HCT116 (cell line): ENCODE data around the gene TNFRSF8. TPM values are rescaled to one million over a fixed set of nuclear protein-coding genes. Genes with fewer than 3 reads are reported as not detected.

Source experiments
- ATAC-seq: fragments of 200-7000 bp; cut with Tn5 transposase; 2 replicates; pipeline ENCODE4 v1.9.1; 2020; ENCODE audit warnings: mild to moderate bottlenecking, moderate library complexity
- BruUV-seq: library from RNA; stranded (reverse); fragments of 400-500 nt; replicated peaks from 2 replicates; lab custom pipeline; 2021; lab: Mats Ljungman, UMichigan
- CTCF ChIA-PET: fragments of 300-600 bp; sonication (Branson Sonifier 250); formaldehyde crosslinking; loops from one replicate; lab custom pipeline; 2021; ENCODE audit warnings: antibody characterized with exemption; lab: Charles Lee
- POLR2A ChIA-PET: fragments of 300-600, 350-600 bp; sonication (Branson Sonifier 250); formaldehyde crosslinking; loops from one replicate; lab custom pipeline; 2021; ENCODE audit warnings: antibody characterized with exemption; lab: Charles Lee
- RAD21 ChIA-PET, 2 experiments: fragments of 300-600 bp; sonication (Branson Sonifier 250); formaldehyde crosslinking; loops; one replicate each; lab custom pipeline; 2023; ENCODE audit warnings: low total read pairs in 2 of 2; ENCODE audit not compliant: uncharacterized antibody in 2 of 2, unreplicated experiment in 2 of 2, low non-redundant PET in 1 of 2; lab: Charles Lee
- DNase-seq: peaks from one replicate; pipeline ENCODE4 v3.0.0-alpha.2; 2010; ENCODE audit warnings: low read depth, low spot score
- H2AFZ ChIP-seq: fragments of 200-600 bp; shearing (Covaris generic), sonication (generic); 2 replicates; pipeline ENCODE4 v1.6.1; 2017; ENCODE audit warnings: low read depth, mixed run types, mixed read lengths, antibody characterized with exemption, low read length; ENCODE audit not compliant: poor library complexity, severe bottlenecking
- H3K27ac ChIP-seq: 2 replicates; pipeline ENCODE4 v1.5.1; 2012; ENCODE audit warnings: low read depth, low read length
- H3K27me3 ChIP-seq: fragments of 200-600 bp; sonication (generic); 2 replicates; pipeline ENCODE4 v1.6.1; 2016; ENCODE audit warnings: mixed run types, low read length, mixed read lengths; ENCODE audit not compliant: insufficient read depth
- H3K36me3 ChIP-seq, 2 experiments: fragments of 200-500 bp in 1 of 2; fragments of 200-600 bp in 1 of 2; sonication (Bioruptor generic) in 1 of 2; sonication (generic) in 1 of 2; 2 replicates each; pipeline versions ENCODE4 v1.5.1 to v1.6.1; 2014 to 2016; ENCODE audit warnings: low read length in 2 of 2, inconsistent platforms in 1 of 2, mixed read lengths in 1 of 2, mixed run types in 1 of 2; ENCODE audit not compliant: insufficient read depth in 2 of 2, control insufficient read depth in 1 of 2
- H3K4me1 ChIP-seq, 2 experiments: fragments of 200-600 bp in 1 of 2; sonication (generic) in 1 of 2; 2 replicates each; pipeline versions ENCODE4 v1.5.1 to v1.6.1; 2012 to 2017; ENCODE audit warnings: low read length in 2 of 2, inconsistent platforms in 1 of 2, mild to moderate bottlenecking in 1 of 2, mixed read lengths in 1 of 2, mixed run types in 1 of 2, moderate library complexity in 1 of 2; ENCODE audit not compliant: insufficient read depth in 2 of 2, control insufficient read depth in 1 of 2
- H3K4me2 ChIP-seq: fragments of 200-600 bp; sonication (generic); 2 replicates; pipeline ENCODE4 v1.6.1; 2017; ENCODE audit warnings: mixed run types, low read length, mixed read lengths
- H3K4me3 ChIP-seq, 2 experiments: fragments of 200-600 bp in 1 of 2; sonication (generic) in 1 of 2; replicated peaks in 1 of 2; 2 replicates each; pipeline ENCODE4 v1.5.1; 2011 to 2016; ENCODE audit warnings: low read length in 2 of 2, control low read depth in 1 of 2, low read depth in 1 of 2, mild to moderate bottlenecking in 1 of 2, mixed read lengths in 1 of 2, mixed run types in 1 of 2
- H3K79me2 ChIP-seq: fragments of 200-600 bp; sonication (generic); 2 replicates; pipeline ENCODE4 v1.6.1; 2017; ENCODE audit warnings: mild to moderate bottlenecking, mixed run types, low read length, moderate library complexity, mixed read lengths; ENCODE audit not compliant: insufficient read depth
- H3K9ac ChIP-seq: fragments of 200-600 bp; sonication (generic); 2 replicates; pipeline ENCODE4 v1.6.1; 2016; ENCODE audit warnings: low read length, mixed read lengths
- H3K9me2 ChIP-seq: fragments of 200-600 bp; sonication (generic), shearing (Covaris generic); 2 replicates; pipeline ENCODE4 v1.6.1; 2017; ENCODE audit warnings: mixed run types, mild to moderate bottlenecking, moderate library complexity; ENCODE audit not compliant: insufficient read depth
- H3K9me3 ChIP-seq, 2 experiments: fragments of 200-500 bp in 1 of 2; fragments of 200-600 bp in 1 of 2; sonication (Bioruptor generic) in 1 of 2; sonication (generic) in 1 of 2; 2 replicates each; pipeline ENCODE4 v1.6.1; 2014 to 2017; ENCODE audit warnings: low read length in 2 of 2, mixed read lengths in 2 of 2, inconsistent platforms in 1 of 2, low read depth in 1 of 2, mild to moderate bottlenecking in 1 of 2, mixed run types in 1 of 2, moderate library complexity in 1 of 2; ENCODE audit not compliant: control insufficient read depth in 1 of 2, insufficient read depth in 1 of 2
- H4K20me1 ChIP-seq: fragments of 200-600 bp; sonication (generic), shearing (Covaris generic); 2 replicates; pipeline ENCODE4 v1.6.1; 2017; ENCODE audit warnings: mixed run types, mild to moderate bottlenecking, moderate library complexity; ENCODE audit not compliant: insufficient read depth
- ATF3 ChIP-seq: IDR thresholded peaks from 2 replicates; pipeline ENCODE4 v1.6.1; 2012
- CTCF ChIP-seq, 3 experiments: fragments of 200-600 bp in 1 of 3; sonication (generic) in 1 of 3; IDR thresholded peaks in 2 of 3; conservative IDR thresholded peaks in 1 of 3; 2 replicates each; pipeline ENCODE4 v1.5.1; 2012 to 2017; ENCODE audit warnings: low read depth in 2 of 3, low read length in 2 of 3, antibody characterized with exemption in 1 of 3, borderline replicate concordance in 1 of 3, control low read depth in 1 of 3, mild to moderate bottlenecking in 1 of 3, mixed read lengths in 1 of 3, mixed run types in 1 of 3, moderate library complexity in 1 of 3; ENCODE audit not compliant: insufficient read depth in 1 of 3
- EGR1 ChIP-seq: IDR thresholded peaks from 2 replicates; pipeline ENCODE4 v1.6.1; 2012; ENCODE audit warnings: low read depth
- ELF1 ChIP-seq: IDR thresholded peaks from 2 replicates; pipeline ENCODE4 v1.6.1; 2012; ENCODE audit warnings: low read depth, borderline replicate concordance
- EZH2 ChIP-seq: fragments of 200-600 bp; sonication (generic); IDR thresholded peaks from 2 replicates; pipeline ENCODE4 v1.6.1; 2017; ENCODE audit warnings: antibody characterized with exemption, mixed run types
- EZH2phosphoT487 ChIP-seq: fragments of 200-600 bp; IDR thresholded peaks from 2 replicates; pipeline ENCODE4 v1.6.1; 2018; ENCODE audit warnings: antibody characterized with exemption, borderline replicate concordance
- FOSL1 ChIP-seq: IDR thresholded peaks from 2 replicates; pipeline ENCODE4 v1.6.1; 2012; ENCODE audit warnings: low read depth
- JUND ChIP-seq: IDR thresholded peaks from 2 replicates; pipeline ENCODE4 v1.6.1; 2012
- MAX ChIP-seq: IDR thresholded peaks from 2 replicates; pipeline ENCODE4 v1.6.1; 2012
- POLR2AphosphoS5 ChIP-seq: IDR thresholded peaks from 2 replicates; pipeline ENCODE4 v1.6.1; 2011; ENCODE audit warnings: mild to moderate bottlenecking, low read depth, low read length, moderate library complexity
- RAD21 ChIP-seq: IDR thresholded peaks from 2 replicates; pipeline ENCODE4 v1.6.1; 2012; ENCODE audit warnings: low read depth, mild to moderate bottlenecking
- SP1 ChIP-seq: IDR thresholded peaks from 2 replicates; pipeline ENCODE4 v1.6.1; 2012; ENCODE audit warnings: low read depth
- SRF ChIP-seq: IDR thresholded peaks from 2 replicates; pipeline ENCODE4 v1.6.1; 2012; ENCODE audit warnings: low read depth
- YY1 ChIP-seq: IDR thresholded peaks from 2 replicates; pipeline ENCODE4 v1.6.1; 2011; ENCODE audit warnings: low read length, low read depth, moderate library complexity, mild to moderate bottlenecking; ENCODE audit not compliant: insufficient replicate concordance; ENCODE audit errors: extremely low read depth
- ZBTB33 ChIP-seq: IDR thresholded peaks from 2 replicates; pipeline ENCODE4 v1.6.1; 2011; ENCODE audit warnings: mild to moderate bottlenecking, low read length, moderate library complexity; ENCODE audit not compliant: insufficient replicate concordance; ENCODE audit errors: extremely low read depth
- ZFX ChIP-seq: fragments of 450-650 bp; IDR thresholded peaks from 2 replicates; pipeline ENCODE4 v1.6.1; 2017
- ZNF274 ChIP-seq: fragments of 200-500 bp; sonication (Bioruptor generic); IDR thresholded peaks from 2 replicates; pipeline ENCODE4 v1.6.1; 2014; ENCODE audit warnings: mild to moderate bottlenecking, low read depth, low read length, inconsistent platforms
- intact Hi-C: fragments of 100-400 bp; cut with micrococcal nuclease; formaldehyde crosslinking; loops from 2 replicates; pipeline ENCODE4 v1.10.0; 2022
- total RNA-seq: library from RNA; stranded (reverse); gene quantifications from one replicate; pipeline ENCODE4 v1.2.1, GENCODE V29; 2021; ENCODE audit not compliant: unreplicated experiment

Gene TNFRSF8
- total RNA-seq, 1 experiment from 2014 or later: 0.17 TPM

DNA sequence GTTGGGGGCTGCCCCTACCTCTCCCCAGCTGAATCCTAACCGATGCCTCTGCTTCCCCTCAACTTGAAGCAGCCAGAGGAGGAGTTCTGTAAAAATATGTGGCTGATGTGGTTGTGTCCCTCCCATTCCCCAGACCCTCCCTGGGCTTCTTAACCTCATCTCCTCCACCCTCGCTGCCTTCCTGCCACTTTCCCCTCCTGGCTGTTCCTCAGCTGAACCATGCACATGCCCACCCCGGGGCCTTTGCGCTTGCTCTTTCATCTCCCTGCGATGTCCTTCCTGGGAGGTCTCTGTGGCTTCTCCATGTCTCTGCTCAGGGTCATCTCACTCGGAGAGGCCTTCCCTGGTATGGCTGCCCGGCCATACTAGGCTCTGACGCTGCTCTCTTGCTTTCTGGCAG is 34.9 kb upstream of the TNFRSF8 start:
- no peaks in the 10 kb centered on the region for H3K27me3 ChIP-seq
- intact Hi-C loops: no loop called here
- H3K9ac ChIP-seq: no peak overlapping the region
- no peaks in the 10 kb centered on the region for H3K9me3 ChIP-seq
- CTCF ChIA-PET: no interaction called here
- no TSS peak for BruUV-seq
- no peak overlapping the region for H3K27ac ChIP-seq
- H3K79me2 ChIP-seq: no peaks in the 10 kb centered on the region
- no peak overlapping the region for H3K4me2 ChIP-seq
- TF ChIP-seq ZNF274 (no peak), SP1 (no peak), ZBTB33 (no peak), EGR1 (no peak), ELF1 (no peak), POLR2AphosphoS5 (no peak), EZH2 (no peak), EZH2phosphoT487 (no peak), ZFX (no peak), YY1 (no peak), CTCF (IDR thresholded peaks at IDR 0.05 in 2 of 3, conservative IDR thresholded peaks at IDR 0.05 in 1 of 3; ENCODE audit: borderline replicate concordance in 1 of 3, insufficient read depth in 1 of 3, low read depth in 2 of 3, low read length in 2 of 3) (no peak), ATF3 (no peak), JUND (no peak), FOSL1 (no peak), MAX (no peak), SRF (no peak), RAD21 (no peak)
- H3K4me3 ChIP-seq: no peak overlapping the region
- POLR2A ChIA-PET: no interaction called here
- no peaks in the 10 kb centered on the region for H3K4me1 ChIP-seq
- ATAC-seq: no peak
- no peaks in the 10 kb centered on the region for H3K9me2 ChIP-seq
- RAD21 ChIA-PET: no interaction called here
- no peak for DNase-seq
- H3K36me3 ChIP-seq: peaks cover 3 to 12% of the 10 kb centered on the region in 2 experiments; a peak in 3 of 4 replicates
- H2AFZ ChIP-seq: no peak overlapping the region
- H4K20me1 ChIP-seq: no peaks in the 10 kb centered on the region
